ENCODE measurements around the gene TOX4. TPM values are rescaled to one million over a fixed set of nuclear protein-coding genes. Genes with fewer than 3 reads are reported as not detected.

The TOX4 gene
- total and polyA plus RNA-seq, 9 of the 15 experiments (the other 6 are each of a cell fraction or from before 2014, with no cell fraction given): 9.9 to 76.5 (median 41.0) TPM

GRCh38 chr14:21510735-21511657, 34.0 kb downstream of the TOX4 start, which contains the start of gene METTL3 (continued):
- TF ChIP-seq, protein P1, sequence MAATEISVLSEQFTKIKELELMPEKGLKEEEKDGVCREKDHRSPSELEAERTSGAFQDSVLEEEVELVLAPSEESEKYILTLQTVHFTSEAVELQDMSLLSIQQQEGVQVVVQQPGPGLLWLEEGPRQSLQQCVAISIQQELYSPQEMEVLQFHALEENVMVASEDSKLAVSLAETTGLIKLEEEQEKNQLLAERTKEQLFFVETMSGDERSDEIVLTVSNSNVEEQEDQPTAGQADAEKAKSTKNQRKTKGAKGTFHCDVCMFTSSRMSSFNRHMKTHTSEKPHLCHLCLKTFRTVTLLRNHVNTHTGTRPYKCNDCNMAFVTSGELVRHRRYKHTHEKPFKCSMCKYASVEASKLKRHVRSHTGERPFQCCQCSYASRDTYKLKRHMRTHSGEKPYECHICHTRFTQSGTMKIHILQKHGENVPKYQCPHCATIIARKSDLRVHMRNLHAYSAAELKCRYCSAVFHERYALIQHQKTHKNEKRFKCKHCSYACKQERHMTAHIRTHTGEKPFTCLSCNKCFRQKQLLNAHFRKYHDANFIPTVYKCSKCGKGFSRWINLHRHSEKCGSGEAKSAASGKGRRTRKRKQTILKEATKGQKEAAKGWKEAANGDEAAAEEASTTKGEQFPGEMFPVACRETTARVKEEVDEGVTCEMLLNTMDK (IDR thresholded peaks at IDR 0.05; ENCODE audit: borderline replicate concordance, insufficient read depth, low read depth, low read length, poor library complexity, severe bottlenecking): no peak
- peak; percentile 85 for TF ChIP-seq POLR2G (IDR thresholded peaks at IDR 0.05; ENCODE audit: low read depth, low read length)
- no peak for TF ChIP-seq JUN (IDR thresholded peaks at IDR 0.05; ENCODE audit: borderline replicate concordance, low read depth, low read length)
- TF ChIP-seq JUN (CRISPR knock-in tag; IDR thresholded peaks at IDR 0.05; ENCODE audit: borderline replicate concordance): no peak
- TF ChIP-seq POU5F1 (IDR thresholded peaks at IDR 0.05; ENCODE audit: borderline replicate concordance, low read depth, low read length, partially characterized antibody): no peak
- 0 out of 2 replicates have a peak, but pooled peaks have one; percentile 73 for TF ChIP-seq FOXP1 (CRISPR knock-in tag; IDR thresholded peaks at IDR 0.05)
- no peak for TF ChIP-seq TCF7L2 (IDR thresholded peaks at IDR 0.05; ENCODE audit: low read depth, low read length)
- TF ChIP-seq, protein P2, sequence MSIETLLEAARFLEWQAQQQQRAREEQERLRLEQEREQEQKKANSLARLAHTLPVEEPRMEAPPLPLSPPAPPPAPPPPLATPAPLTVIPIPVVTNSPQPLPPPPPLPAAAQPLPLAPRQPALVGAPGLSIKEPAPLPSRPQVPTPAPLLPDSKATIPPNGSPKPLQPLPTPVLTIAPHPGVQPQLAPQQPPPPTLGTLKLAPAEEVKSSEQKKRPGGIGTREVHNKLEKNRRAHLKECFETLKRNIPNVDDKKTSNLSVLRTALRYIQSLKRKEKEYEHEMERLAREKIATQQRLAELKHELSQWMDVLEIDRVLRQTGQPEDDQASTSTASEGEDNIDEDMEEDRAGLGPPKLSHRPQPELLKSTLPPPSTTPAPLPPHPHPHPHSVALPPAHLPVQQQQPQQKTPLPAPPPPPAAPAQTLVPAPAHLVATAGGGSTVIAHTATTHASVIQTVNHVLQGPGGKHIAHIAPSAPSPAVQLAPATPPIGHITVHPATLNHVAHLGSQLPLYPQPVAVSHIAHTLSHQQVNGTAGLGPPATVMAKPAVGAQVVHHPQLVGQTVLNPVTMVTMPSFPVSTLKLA (conservative IDR thresholded peaks at IDR 0.05): peak; percentile 86 to 93
- TF ChIP-seq, protein P3, sequence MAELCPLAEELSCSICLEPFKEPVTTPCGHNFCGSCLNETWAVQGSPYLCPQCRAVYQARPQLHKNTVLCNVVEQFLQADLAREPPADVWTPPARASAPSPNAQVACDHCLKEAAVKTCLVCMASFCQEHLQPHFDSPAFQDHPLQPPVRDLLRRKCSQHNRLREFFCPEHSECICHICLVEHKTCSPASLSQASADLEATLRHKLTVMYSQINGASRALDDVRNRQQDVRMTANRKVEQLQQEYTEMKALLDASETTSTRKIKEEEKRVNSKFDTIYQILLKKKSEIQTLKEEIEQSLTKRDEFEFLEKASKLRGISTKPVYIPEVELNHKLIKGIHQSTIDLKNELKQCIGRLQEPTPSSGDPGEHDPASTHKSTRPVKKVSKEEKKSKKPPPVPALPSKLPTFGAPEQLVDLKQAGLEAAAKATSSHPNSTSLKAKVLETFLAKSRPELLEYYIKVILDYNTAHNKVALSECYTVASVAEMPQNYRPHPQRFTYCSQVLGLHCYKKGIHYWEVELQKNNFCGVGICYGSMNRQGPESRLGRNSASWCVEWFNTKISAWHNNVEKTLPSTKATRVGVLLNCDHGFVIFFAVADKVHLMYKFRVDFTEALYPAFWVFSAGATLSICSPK (IDR thresholded peaks at IDR 0.05; ENCODE audit: borderline replicate concordance): no peak
- no peak for TF ChIP-seq CBX1 (IDR thresholded peaks at IDR 0.05; ENCODE audit: low read depth)
- no peak for TF ChIP-seq AFF1 (IDR thresholded peaks at IDR 0.05; ENCODE audit: low read depth in 1 of 2, partially characterized antibody in 2 of 2)
- TF ChIP-seq ELF1 (tag; IDR thresholded peaks at IDR 0.05): peak; percentile 86
- peak; percentile 26; the same call in 1 of the 2 replicates for TF ChIP-seq ZNF143 (CRISPR knock-in tag; IDR thresholded peaks at IDR 0.05)
- no peak for TF ChIP-seq MYNN (IDR thresholded peaks at IDR 0.05)
- no peak for TF ChIP-seq MYNN (CRISPR knock-in tag; IDR thresholded peaks at IDR 0.05)
- TF ChIP-seq ZC3H4 (CRISPR knock-in tag; IDR thresholded peaks at IDR 0.05; ENCODE audit: borderline replicate concordance): no peak
